Common myeloid progenitor, CD34-positive (primary cell): Measurements from ENCODE around the gene OR4S2.

ENCODE experiments used
- CTCF ChIA-PET: fragments of 350-600 bp; sonication (Branson Sonifier 250); formaldehyde crosslinking; loops from one replicate; lab custom pipeline; 2021; ENCODE audit warnings: antibody characterized with exemption; lab: Charles Lee
- POLR2A ChIA-PET: fragments of 350-600 bp; sonication (Branson Sonifier 250); formaldehyde crosslinking; loops from one replicate; lab custom pipeline; 2021; ENCODE audit warnings: antibody characterized with exemption; lab: Charles Lee
- DNase-seq, 3 donors: peaks; one replicate each; pipeline versions ENCODE4 v3.0.0 to v3.0.0-alpha.2; 2013
- H3K27ac ChIP-seq, 2 experiments: 1 replicate in 1 of 2; 2 replicates in 1 of 2; pipeline ENCODE4 v1.7.0; 2013; ENCODE audit warnings: inconsistent platforms in 2 of 2, low read length in 2 of 2, mild to moderate bottlenecking in 2 of 2, low read depth in 1 of 2, moderate library complexity in 1 of 2; ENCODE audit not compliant: severe bottlenecking in 2 of 2, insufficient read depth in 1 of 2, poor library complexity in 1 of 2
- H3K27me3 ChIP-seq, 5 experiments: replicated peaks in 2 of 5; 1 replicate in 3 of 5; 2 replicates in 2 of 5; pipeline versions ENCODE4 v1.6.1 to v1.7.0; 2013; ENCODE audit warnings: low read length in 4 of 5, mild to moderate bottlenecking in 2 of 5, moderate library complexity in 2 of 5, inconsistent platforms in 1 of 5; ENCODE audit not compliant: insufficient read depth in 5 of 5, control insufficient read depth in 4 of 5
- H3K36me3 ChIP-seq, 4 experiments: 1 replicate in 2 of 4; 2 replicates in 2 of 4; pipeline versions ENCODE4 v1.6.1 to v1.7.0; 2013; ENCODE audit warnings: low read length in 3 of 4, control low read depth in 1 of 4, mild to moderate bottlenecking in 1 of 4; ENCODE audit not compliant: control insufficient read depth in 4 of 4, insufficient read depth in 4 of 4
- H3K4me1 ChIP-seq, 4 experiments: 1 replicate in 3 of 4; 2 replicates in 1 of 4; pipeline versions ENCODE4 v1.6.1 to v1.7.1; 2013; ENCODE audit warnings: low read length in 3 of 4, mild to moderate bottlenecking in 3 of 4, control low read depth in 1 of 4, inconsistent platforms in 1 of 4, moderate library complexity in 1 of 4; ENCODE audit not compliant: control insufficient read depth in 4 of 4, insufficient read depth in 4 of 4; ENCODE audit errors: control extremely low read depth in 1 of 4
- H3K4me3 ChIP-seq, 7 experiments: 1 replicate in 4 of 7; 2 replicates in 3 of 7; pipeline versions ENCODE4 v1.5.1 to v1.7.0; 2013; ENCODE audit warnings: mild to moderate bottlenecking in 7 of 7, low read length in 6 of 7, moderate library complexity in 6 of 7, inconsistent platforms in 2 of 7, low read depth in 2 of 7, control low read depth in 1 of 7; ENCODE audit not compliant: insufficient read depth in 4 of 7, control insufficient read depth in 1 of 7; ENCODE audit errors: extremely low read depth in 1 of 7
- H3K9me3 ChIP-seq, 5 experiments: 1 replicate in 4 of 5; 2 replicates in 1 of 5; pipeline versions ENCODE4 v1.6.1 to v1.7.1; 2013; ENCODE audit warnings: low read length in 4 of 5, mild to moderate bottlenecking in 2 of 5, inconsistent platforms in 1 of 5, low read depth in 1 of 5, moderate library complexity in 1 of 5; ENCODE audit not compliant: control insufficient read depth in 4 of 5, insufficient read depth in 2 of 5; ENCODE audit errors: control extremely low read depth in 1 of 5
- WGBS: methylation state at CpG from one replicate; pipeline ENCODE4 v1.1.5; 2013; ENCODE audit not compliant: insufficient coverage; 5-methylcytosine and 5-hydroxymethylcytosine counted together

The OR4S2 gene

DNA sequence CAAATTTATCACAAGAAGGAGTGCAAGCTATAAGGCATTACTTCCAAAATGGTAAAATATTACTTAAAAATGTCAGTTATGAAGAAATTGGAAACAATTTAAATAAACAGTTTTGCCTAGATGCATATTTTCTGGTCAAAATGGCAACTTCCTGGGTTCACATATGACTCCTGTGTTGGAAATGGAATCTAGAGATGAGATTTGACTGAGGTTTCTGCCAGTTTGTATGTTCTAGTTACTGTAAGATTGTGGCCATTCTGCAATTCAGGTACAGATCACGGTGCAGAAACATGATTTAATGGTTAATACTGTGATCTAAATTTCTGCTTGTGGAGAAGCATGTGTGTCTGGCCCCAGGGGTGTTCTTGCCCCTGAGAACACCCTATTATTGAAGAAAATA, 10.5 kb downstream of the OR4S2 start:
- Histone ChIP-seq H3K27me3 (no peaks in the 10 kb centered on the region), H3K27ac (no peak overlapping the region), H3K9me3 (no peaks in the 10 kb centered on the region), H3K36me3 (no peaks in the 10 kb centered on the region), H3K4me3 (no peak overlapping the region), H3K4me1 (no peaks in the 10 kb centered on the region)
- POLR2A ChIA-PET: no interaction called here
- CTCF ChIA-PET: no interaction called here
- WGBS: no CpG with 5 or more reads among the region's 1 CpG
- no peak for DNase-seq

DNA sequence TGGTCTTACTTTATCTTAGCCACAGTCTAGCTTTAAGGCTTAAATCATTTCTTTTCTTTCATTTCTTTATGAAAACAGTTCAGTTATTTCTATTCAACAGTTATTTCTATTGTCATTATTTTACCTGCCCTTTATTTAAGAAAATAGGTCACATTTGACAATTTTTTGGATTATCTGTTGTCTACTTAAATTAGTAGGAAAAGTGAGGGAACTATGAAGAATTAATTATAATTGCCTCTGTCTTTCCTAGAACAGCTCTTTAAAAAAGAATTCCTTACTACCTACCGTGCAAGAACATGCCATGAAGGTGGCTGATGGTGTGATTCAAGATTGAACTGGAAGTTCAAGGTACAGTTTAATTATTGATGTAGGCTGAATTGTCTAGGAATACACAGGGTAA, 13.8 kb downstream of the OR4S2 start, which contains the start of gene OR4C6:
Gene OR4C6 (plus strand): TSS at position 301 of the 400 bp plus-strand sequence. CDS start 2,966 bp downstream, outside the sequence.
- no peaks in the 10 kb centered on the region for H3K9me3 ChIP-seq
- no peak for DNase-seq
- no peaks in the 10 kb centered on the region for H3K4me1 ChIP-seq
- ChIA-PET POLR2A (no interaction called here), CTCF (no interaction called here)
- H3K36me3 ChIP-seq: no peaks in the 10 kb centered on the region
- no peak within 1 kb of the TSS for H3K27ac ChIP-seq
- H3K4me3 ChIP-seq: no peak within 1 kb of the TSS
- H3K27me3 ChIP-seq: no peaks in the 10 kb centered on the region
- WGBS: no CpG with 5 or more reads among the region's 1 CpG

DNA sequence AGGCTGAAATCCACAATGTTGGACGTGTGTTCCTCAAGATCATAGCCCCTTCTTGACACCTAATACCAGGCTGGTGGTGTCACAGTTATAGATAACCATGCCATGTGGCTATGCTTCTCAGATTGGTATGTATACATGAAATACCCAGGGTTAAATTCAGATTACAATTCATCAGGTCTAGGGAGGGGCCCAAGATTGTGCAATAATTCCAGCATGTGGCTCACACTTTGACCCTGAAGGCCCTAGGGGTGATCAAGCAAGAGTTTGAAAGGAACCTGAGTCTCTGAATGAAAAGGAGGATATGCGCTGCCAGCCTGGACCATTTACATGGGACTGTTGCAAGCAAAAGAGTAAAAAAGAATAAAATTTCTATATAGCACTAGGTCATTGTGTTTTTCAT, 21.2 kb downstream of the OR4S2 start:
- POLR2A ChIA-PET: no interaction called here
- CTCF ChIA-PET: no interaction called here
- DNase-seq: no peak
- no peaks in the 10 kb centered on the region for H3K36me3 ChIP-seq
- H3K27me3 ChIP-seq: no peaks in the 10 kb centered on the region
- no peaks in the 10 kb centered on the region for H3K4me1 ChIP-seq
- WGBS: no CpG with 5 or more reads among the region's 2 CpGs
- no peak overlapping the region for H3K27ac ChIP-seq
- no peaks in the 10 kb centered on the region for H3K9me3 ChIP-seq
- no peak overlapping the region for H3K4me3 ChIP-seq

DNA sequence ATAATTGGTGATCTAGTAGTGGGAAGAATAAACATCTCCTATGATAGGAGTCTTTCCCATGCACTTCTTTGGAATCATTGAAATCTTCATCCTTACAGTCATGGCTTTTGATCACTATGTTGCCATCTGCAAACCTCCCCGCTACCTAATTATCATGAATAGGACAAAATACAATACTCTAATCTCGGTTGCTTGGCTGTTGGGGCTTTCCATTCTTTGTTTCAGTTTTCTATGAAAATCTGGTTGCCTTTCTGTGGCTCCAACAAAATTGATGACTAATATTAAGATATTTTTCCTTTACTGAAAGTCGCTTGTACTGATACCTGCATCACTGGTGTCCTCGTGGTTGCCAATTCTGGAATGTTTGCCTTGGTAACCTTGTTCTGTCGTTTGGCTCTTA, 25.7 kb downstream of the OR4S2 start:
- H3K4me3 ChIP-seq: no peak overlapping the region
- WGBS: no CpG with 5 or more reads among the region's 5 CpGs
- no peaks in the 10 kb centered on the region for H3K36me3 ChIP-seq
- CTCF ChIA-PET: no interaction called here
- H3K9me3 ChIP-seq: no peaks in the 10 kb centered on the region
- H3K27me3 ChIP-seq: no peaks in the 10 kb centered on the region
- H3K27ac ChIP-seq: no peak overlapping the region
- no peaks in the 10 kb centered on the region for H3K4me1 ChIP-seq
- POLR2A ChIA-PET: no interaction called here
- DNase-seq: no peak

DNA sequence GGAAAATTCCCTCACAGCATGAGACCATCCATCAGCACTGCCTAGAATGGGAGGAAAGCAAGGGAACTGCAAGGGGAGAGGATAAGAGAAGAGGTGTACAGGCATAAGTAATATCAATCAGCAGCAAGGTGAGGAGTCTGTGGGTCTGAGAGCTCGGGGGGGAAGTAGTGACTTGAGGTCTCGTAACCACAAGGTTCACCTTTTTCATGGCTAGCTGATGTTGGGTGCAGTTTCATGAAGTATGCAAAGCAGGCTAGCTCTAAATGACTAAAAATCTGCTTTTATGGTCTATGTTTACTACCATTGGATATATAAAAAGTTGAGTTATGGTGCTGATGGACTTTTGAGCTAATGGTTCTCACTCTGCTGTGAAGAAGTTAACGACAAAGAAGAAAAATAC, 49.7 kb downstream of the OR4S2 start:
- Histone ChIP-seq H3K4me1 (no peaks in the 10 kb centered on the region), H3K27me3 (no peaks in the 10 kb centered on the region), H3K4me3 (no peak overlapping the region), H3K9me3 (peaks cover 0 to 14% (median 6%) of the 10 kb centered on the region in 5 experiments), H3K36me3 (no peaks in the 10 kb centered on the region), H3K27ac (no peak overlapping the region)
- no peak for DNase-seq
- POLR2A ChIA-PET: no interaction called here
- CTCF ChIA-PET: no interaction called here
- WGBS: 75% methylated on average over 2 of the region's 3 CpGs

DNA sequence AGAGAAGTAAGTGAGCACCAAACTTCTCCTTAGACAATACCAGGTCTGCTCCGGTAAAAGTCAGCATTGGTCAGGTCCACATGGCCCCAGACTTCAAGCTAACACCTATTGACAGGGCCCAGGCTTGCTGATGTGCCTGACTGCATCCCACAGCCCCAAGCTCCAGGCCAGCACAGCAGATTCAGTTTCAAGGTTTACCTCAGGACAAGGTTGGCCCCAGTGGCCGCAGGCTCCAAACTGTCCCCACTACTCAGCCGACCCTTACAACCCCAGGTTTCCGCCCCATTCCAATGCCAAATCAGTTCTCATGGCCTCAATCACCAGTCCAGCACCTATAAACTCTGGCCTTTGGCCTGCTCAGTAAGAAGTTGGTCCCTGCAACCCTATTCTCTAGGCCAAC, 53.3 kb downstream of the OR4S2 start:
- H3K9me3 ChIP-seq: peaks cover 0 to 11% (median 6%) of the 10 kb centered on the region in 5 experiments
- H3K36me3 ChIP-seq: no peaks in the 10 kb centered on the region
- ChIA-PET CTCF (no interaction called here), POLR2A (no interaction called here)
- H3K4me1 ChIP-seq: no peaks in the 10 kb centered on the region
- WGBS: 83% methylated on average over 4 of the region's 4 CpGs
- DNase-seq: no peak
- H3K27ac ChIP-seq: no peak overlapping the region
- no peaks in the 10 kb centered on the region for H3K27me3 ChIP-seq
- no peak overlapping the region for H3K4me3 ChIP-seq
